Activated naive CD8-positive, alpha-beta T cell treated with anti-CD3 and anti-CD28 coated beads, Interleukin-2, amount 10 ng/mL, durations not matched to agents 7 days and 5 days (primary cell): Measurements from ENCODE around the gene RCOR3. TPM values are rescaled to one million over a fixed set of nuclear protein-coding genes. Genes with fewer than 3 reads are reported as not detected.
"Not testable (repeated sequence)": the region's sequence is repeated elsewhere in the genome, so short reads cannot be mapped to it uniquely, and the experiment has no call there.

ENCODE experiments used
- ATAC-seq: fragments of 150-1000 bp; cut with Tn5 transposase; one replicate; pipeline ENCODE4 v1.10.0; 2021; ENCODE audit warnings: low read depth, moderate library complexity
- POLR2A ChIA-PET: fragments of 350-600 bp; sonication (Branson Sonifier 250); formaldehyde crosslinking; loops from one replicate; lab custom pipeline; 2021; ENCODE audit warnings: antibody characterized with exemption; lab: Charles Lee
- DNase-seq: peaks from one replicate; pipeline ENCODE4 v3.0.0; 2021
- H3K27ac Mint-ChIP-seq: one replicate; pipeline ENCODE4 v1.8.0; 2022; ENCODE audit warnings: mild to moderate bottlenecking, mixed read lengths
- H3K27me3 Mint-ChIP-seq: one replicate; pipeline ENCODE4 v1.8.0; 2022; ENCODE audit warnings: mild to moderate bottlenecking, moderate library complexity, mixed read lengths
- H3K36me3 Mint-ChIP-seq: one replicate; pipeline ENCODE4 v1.8.0; 2021; ENCODE audit warnings: mild to moderate bottlenecking, mixed read lengths
- H3K4me1 Mint-ChIP-seq: one replicate; pipeline ENCODE4 v1.8.0; 2021; ENCODE audit warnings: mixed read lengths
- H3K4me3 Mint-ChIP-seq: one replicate; pipeline ENCODE4 v1.8.0; 2022; ENCODE audit warnings: mild to moderate bottlenecking, moderate library complexity, mixed read lengths
- H3K9me3 Mint-ChIP-seq: one replicate; pipeline ENCODE4 v1.8.0; 2021; ENCODE audit warnings: mixed read lengths
- total RNA-seq, 2 experiments: library from RNA; stranded (reverse); gene quantifications; one replicate each; pipeline ENCODE4 v1.2.3, GENCODE V29; 2021

RCOR3 gene
- total RNA-seq, 2 experiments from 2014 or later, result 54.8 to 61.1 TPM

- H3K4me1 Mint-ChIP-seq, result peaks cover 31% of the 10 kb centered on the region
- ATAC-seq, H3K27ac Mint-ChIP-seq, H3K36me3 Mint-ChIP-seq, H3K4me3 Mint-ChIP-seq, POLR2A ChIA-PET, H3K9me3 Mint-ChIP-seq, H3K27me3 Mint-ChIP-seq, DNase-seq: not testable (repeated sequence)
Observed at GRCh38 chr1:211321646-211322045, 62.5 kb downstream of the RCOR3 start.

- H3K27me3 Mint-ChIP-seq, result no peaks in the 10 kb centered on the region
- DNase-seq (no peak), ATAC-seq (peak; percentile 72)
- no peaks in the 10 kb centered on the region for H3K9me3 Mint-ChIP-seq
- peaks cover 40% of the 10 kb centered on the region for H3K4me1 Mint-ChIP-seq
- POLR2A ChIA-PET, result no interaction called here
- peaks cover 4% of the 10 kb centered on the region for H3K36me3 Mint-ChIP-seq
- no peak overlapping the region for H3K4me3 Mint-ChIP-seq
- H3K27ac Mint-ChIP-seq, result no peak overlapping the region
Observed at GRCh38 chr1:211323156-211324063, 64.2 kb downstream of the RCOR3 start.

- Mint-ChIP-seq H3K9me3 (no peaks in the 10 kb centered on the region), H3K27ac (peak overlapping the region; percentile 95), H3K4me3 (peak overlapping the region; percentile 89), H3K27me3 (no peaks in the 10 kb centered on the region), H3K36me3 (peaks cover 11% of the 10 kb centered on the region), H3K4me1 (peaks cover 55% of the 10 kb centered on the region)
- POLR2A ChIA-PET, result interaction anchor here (1.2 to 3.2 kb wide), 3 partner anchors 11 to 58 kb away, joined by 4 to 17 read pairs (median 14); no protein-coding TSS in a partner anchor
- DNase-seq (no peak), ATAC-seq (no peak)
Observed at GRCh38 chr1:211324992-211325775, 66.0 kb downstream of the RCOR3 start.

GRCh38 chr1:211326140-211326527 lies 67.0 kb downstream of the RCOR3 start:
- peaks cover 19% of the 10 kb centered on the region for H3K36me3 Mint-ChIP-seq
- H3K27me3 Mint-ChIP-seq, result no peaks in the 10 kb centered on the region
- DNase-seq (no peak), ATAC-seq (no peak)
- H3K4me3 Mint-ChIP-seq, result peak overlapping the region; percentile 89
- POLR2A ChIA-PET, result interaction anchor here (1.2 to 3.2 kb wide), 4 partner anchors 10 to 187 kb away, joined by 3 to 17 read pairs (median 9); no protein-coding TSS in a partner anchor
- H3K27ac Mint-ChIP-seq, result peak overlapping the region; percentile 95
- peaks cover 59% of the 10 kb centered on the region for H3K4me1 Mint-ChIP-seq
- no peaks in the 10 kb centered on the region for H3K9me3 Mint-ChIP-seq

- H3K9me3 Mint-ChIP-seq, result no peaks in the 10 kb centered on the region
- peak within 1 kb of the TSS; percentile 92 for H3K4me3 Mint-ChIP-seq
- H3K27me3 Mint-ChIP-seq, result no peaks in the 10 kb centered on the region
- DNase-seq (peak; percentile 77), ATAC-seq (peak; percentile 37)
- H3K36me3 Mint-ChIP-seq, result peaks cover 21% of the 10 kb centered on the region
- H3K27ac Mint-ChIP-seq, result peak within 1 kb of the TSS; percentile 95
- peaks cover 62% of the 10 kb centered on the region for H3K4me1 Mint-ChIP-seq
- POLR2A ChIA-PET, result interaction anchor here (0.7 to 3.2 kb wide), 12 partner anchors 9 to 295 kb away, joined by 3 to 18 read pairs (median 5); partner anchors contain the start of gene SLC30A1
Observed at GRCh38 chr1:211326528-211327345, 67.6 kb downstream of the RCOR3 start, which contains the start of gene TRAF5. TRAF5 (plus strand) TSS chr1:211326833; CDS start chr1:211353240, 26,407 bp downstream.

- Mint-ChIP-seq H3K9me3 (no peaks in the 10 kb centered on the region), H3K4me1 (peaks cover 66% of the 10 kb centered on the region), H3K27me3 (no peaks in the 10 kb centered on the region), H3K27ac (peak overlapping the region; percentile 94), H3K4me3 (peak overlapping the region; percentile 92), H3K36me3 (peaks cover 21% of the 10 kb centered on the region)
- POLR2A ChIA-PET, result interaction anchor here (0.6 to 3.2 kb wide), 11 partner anchors 8 to 933 kb away, joined by 3 to 18 read pairs (median 5); partner anchors contain the start of gene SLC30A1
- DNase-seq, result peak; percentile 59
- ATAC-seq, result peak; percentile 22
Observed at GRCh38 chr1:211327346-211327921, 68.3 kb downstream of the RCOR3 start.

GRCh38 chr1:211328084-211328694 lies 69.0 kb downstream of the RCOR3 start:
- ATAC-seq (no peak), DNase-seq (no peak)
- Mint-ChIP-seq H3K4me1 (peaks cover 70% of the 10 kb centered on the region), H3K36me3 (peaks cover 21% of the 10 kb centered on the region), H3K27ac (peak overlapping the region; percentile 94), H3K27me3 (no peaks in the 10 kb centered on the region), H3K9me3 (no peaks in the 10 kb centered on the region), H3K4me3 (peak overlapping the region; percentile 92)
- POLR2A ChIA-PET, result interaction anchor here (0.6 to 3.2 kb wide), 8 partner anchors 8 to 932 kb away, joined by 3 to 18 read pairs (median 7); no protein-coding TSS in a partner anchor

- Mint-ChIP-seq H3K4me1 (peaks cover 69% of the 10 kb centered on the region), H3K27me3 (no peaks in the 10 kb centered on the region), H3K27ac (peak overlapping the region; percentile 94), H3K9me3 (no peaks in the 10 kb centered on the region), H3K4me3 (peak overlapping the region; percentile 92), H3K36me3 (peaks cover 25% of the 10 kb centered on the region)
- no peak for DNase-seq
- POLR2A ChIA-PET, result interaction anchor here (0.8 to 2.5 kb wide), 4 partner anchors 12 to 54 kb away, joined by 3 to 11 read pairs (median 4); no protein-coding TSS in a partner anchor
- no peak for ATAC-seq
Observed at GRCh38 chr1:211328866-211329475, 69.8 kb downstream of the RCOR3 start.

GRCh38 chr1:211329764-211330201 lies 70.6 kb downstream of the RCOR3 start:
- no peaks in the 10 kb centered on the region for H3K27me3 Mint-ChIP-seq
- DNase-seq (no peak), ATAC-seq (peak; percentile 19)
- POLR2A ChIA-PET, result interaction anchor here (1.1 to 2.5 kb wide), 2 partner anchors 11 to 16 kb away, joined by 3 to 11 read pairs; no protein-coding TSS in a partner anchor
- peaks cover 69% of the 10 kb centered on the region for H3K4me1 Mint-ChIP-seq
- H3K4me3 Mint-ChIP-seq, result peak overlapping the region; percentile 92
- peak overlapping the region; percentile 94 for H3K27ac Mint-ChIP-seq
- H3K36me3 Mint-ChIP-seq, result peaks cover 25% of the 10 kb centered on the region
- H3K9me3 Mint-ChIP-seq, result no peaks in the 10 kb centered on the region

GRCh38 chr1:211330282-211330936 lies 71.2 kb downstream of the RCOR3 start:
- Mint-ChIP-seq H3K4me3 (peak overlapping the region; percentile 92), H3K36me3 (peaks cover 25% of the 10 kb centered on the region), H3K27ac (peak overlapping the region; percentile 94), H3K9me3 (no peaks in the 10 kb centered on the region), H3K4me1 (peaks cover 71% of the 10 kb centered on the region), H3K27me3 (no peaks in the 10 kb centered on the region)
- POLR2A ChIA-PET, result interaction anchor here (0.5 to 2.5 kb wide), 3 partner anchors 11 to 86 kb away, joined by 3 to 11 read pairs (median 3); no protein-coding TSS in a partner anchor
- ATAC-seq (no peak), DNase-seq (no peak)
